H9 (cell line): ENCODE data around the gene KRT13. TPM values are rescaled to one million over a fixed set of nuclear protein-coding genes. Genes with fewer than 3 reads are reported as not detected.

Source experiments
- DNase-seq: peaks from one replicate; pipeline ENCODE4 v3.0.0-alpha.2; 2017
- H2AFZ ChIP-seq: one replicate; pipeline ENCODE4 v1.6.1; 2013; ENCODE audit warnings: mild to moderate bottlenecking, low read length, control low read depth, moderate library complexity
- H2AK5ac ChIP-seq: 2 replicates; pipeline ENCODE4 v1.6.1; 2013; ENCODE audit warnings: low read length, control low read depth, mixed read lengths; ENCODE audit not compliant: insufficient read length
- H2BK120ac ChIP-seq: one replicate; pipeline ENCODE4 v1.6.1; 2013; ENCODE audit warnings: low read depth, mild to moderate bottlenecking, low read length, control low read depth, inconsistent platforms; ENCODE audit not compliant: poor library complexity, severe bottlenecking
- H2BK12ac ChIP-seq: 2 replicates; pipeline ENCODE4 v1.6.1; 2013; ENCODE audit warnings: low read length, control low read depth, mixed read lengths, low read depth; ENCODE audit not compliant: insufficient read length
- H2BK15ac ChIP-seq: 2 replicates; pipeline ENCODE4 v1.6.1; 2013; ENCODE audit warnings: low read depth, low read length, control low read depth
- H2BK20ac ChIP-seq: one replicate; pipeline ENCODE4 v1.6.1; 2013; ENCODE audit warnings: low read depth, mild to moderate bottlenecking, low read length, control low read depth, inconsistent platforms; ENCODE audit not compliant: poor library complexity, severe bottlenecking
- H2BK5ac ChIP-seq: 2 replicates; pipeline ENCODE4 v1.6.1; 2013; ENCODE audit warnings: low read length, control low read depth, mixed read lengths; ENCODE audit not compliant: insufficient read length
- H3K14ac ChIP-seq: 2 replicates; pipeline ENCODE4 v1.6.1; 2013; ENCODE audit warnings: low read length, control low read depth; ENCODE audit not compliant: insufficient read depth
- H3K18ac ChIP-seq: 2 replicates; pipeline ENCODE4 v1.6.1; 2013; ENCODE audit warnings: low read depth, mild to moderate bottlenecking, mixed read lengths, low read length, control low read depth; ENCODE audit not compliant: insufficient read length
- H3K23ac ChIP-seq: 2 replicates; pipeline ENCODE4 v1.6.1; 2013; ENCODE audit warnings: low read length, control low read depth, mixed read lengths, low read depth; ENCODE audit not compliant: insufficient read length
- H3K23me2 ChIP-seq: 2 replicates; pipeline ENCODE4 v1.6.1; 2013; ENCODE audit warnings: low read depth, mild to moderate bottlenecking, mixed read lengths, low read length, control low read depth; ENCODE audit not compliant: insufficient read length, poor library complexity, severe bottlenecking
- H3K27ac ChIP-seq: 2 replicates; pipeline ENCODE4 v1.5.1; 2013; ENCODE audit warnings: low read length, control low read depth, mixed read lengths, low read depth; ENCODE audit not compliant: insufficient read length
- H3K27me3 ChIP-seq: 2 replicates; pipeline ENCODE4 v1.6.1; 2013; ENCODE audit warnings: low read length, control low read depth, inconsistent platforms; ENCODE audit not compliant: insufficient read depth
- H3K4ac ChIP-seq: 2 replicates; pipeline ENCODE4 v1.6.1; 2013; ENCODE audit warnings: low read depth, mild to moderate bottlenecking, control low read depth, inconsistent platforms, low read length, moderate library complexity
- H3K4me1 ChIP-seq: 2 replicates; pipeline ENCODE4 v1.6.1; 2013; ENCODE audit warnings: low read length, control low read depth, inconsistent platforms; ENCODE audit not compliant: insufficient read depth
- H3K4me2 ChIP-seq: 2 replicates; pipeline ENCODE4 v1.6.1; 2013; ENCODE audit warnings: low read length, control low read depth, mixed read lengths; ENCODE audit not compliant: insufficient read length, insufficient read depth
- H3K56ac ChIP-seq: 2 replicates; pipeline ENCODE4 v1.6.1; 2013; ENCODE audit warnings: low read depth, mild to moderate bottlenecking, mixed read lengths, low read length, control low read depth; ENCODE audit not compliant: insufficient read length
- H3K79me1 ChIP-seq: 2 replicates; pipeline ENCODE4 v1.6.1; 2013; ENCODE audit warnings: low read depth, mild to moderate bottlenecking, moderate library complexity, low read length, control low read depth, inconsistent platforms; ENCODE audit not compliant: insufficient read depth, poor library complexity, severe bottlenecking
- H3K79me2 ChIP-seq: 2 replicates; pipeline ENCODE4 v1.6.1; 2013; ENCODE audit warnings: low read length, control low read depth, inconsistent platforms; ENCODE audit not compliant: insufficient read depth
- H3K9ac ChIP-seq: 2 replicates; pipeline ENCODE4 v1.6.1; 2013; ENCODE audit warnings: low read length, control low read depth, mixed read lengths; ENCODE audit not compliant: insufficient read length; ENCODE audit errors: extremely low read depth
- H3K9me3 ChIP-seq: one replicate; pipeline ENCODE4 v1.6.1; 2013; ENCODE audit warnings: low read depth, low read length, inconsistent platforms; ENCODE audit not compliant: control insufficient read depth
- H3T11ph ChIP-seq: one replicate; pipeline ENCODE4 v1.6.1; 2013; ENCODE audit warnings: mild to moderate bottlenecking, low read length, control low read depth, inconsistent platforms
- H4K20me1 ChIP-seq: one replicate; pipeline ENCODE4 v1.6.1; 2013; ENCODE audit not compliant: control insufficient read depth, insufficient read length, insufficient read depth
- H4K5ac ChIP-seq: 2 replicates; pipeline ENCODE4 v1.6.1; 2013; ENCODE audit warnings: low read depth, mild to moderate bottlenecking, mixed read lengths, low read length, control low read depth; ENCODE audit not compliant: insufficient read length
- H4K8ac ChIP-seq: replicated peaks from 2 replicates; pipeline ENCODE4 v1.6.1; 2013; ENCODE audit warnings: low read length, control low read depth, mixed read lengths, low read depth; ENCODE audit not compliant: insufficient read length
- H4K91ac ChIP-seq: 2 replicates; pipeline ENCODE4 v1.6.1; 2013; ENCODE audit warnings: low read depth, mild to moderate bottlenecking, moderate library complexity, mixed read lengths, low read length, control low read depth; ENCODE audit not compliant: insufficient read length
- H3K27ac Mint-ChIP-seq, 3 experiments: 2 replicates in 2 of 3; 3 replicates in 1 of 3; pipeline ENCODE4 v1.8.0; 2020 to 2021; ENCODE audit warnings: mixed read lengths in 3 of 3, mild to moderate bottlenecking in 1 of 3, moderate library complexity in 1 of 3
- H3K27me3 Mint-ChIP-seq: 2 replicates; pipeline ENCODE4 v1.8.0; 2021; ENCODE audit warnings: low read depth, mild to moderate bottlenecking, moderate library complexity, mixed read lengths
- H3K36me3 Mint-ChIP-seq, 3 experiments: 2 replicates in 2 of 3; 3 replicates in 1 of 3; pipeline ENCODE4 v1.8.0; 2020 to 2021; ENCODE audit warnings: low read depth in 3 of 3, mixed read lengths in 3 of 3; ENCODE audit not compliant: insufficient read depth in 1 of 3
- H3K4me1 Mint-ChIP-seq, 2 experiments: 2 replicates each; pipeline ENCODE4 v1.8.0; 2020; ENCODE audit warnings: mixed read lengths in 2 of 2
- H3K4me3 Mint-ChIP-seq, 2 experiments: 2 replicates in 1 of 2; 3 replicates in 1 of 2; pipeline ENCODE4 v1.8.0; 2020 to 2021; ENCODE audit warnings: mild to moderate bottlenecking in 2 of 2, mixed read lengths in 2 of 2, moderate library complexity in 1 of 2
- H3K9me3 Mint-ChIP-seq, 2 experiments: 2 replicates in 1 of 2; 3 replicates in 1 of 2; pipeline ENCODE4 v1.8.0; 2020; ENCODE audit warnings: mild to moderate bottlenecking in 2 of 2, mixed read lengths in 2 of 2, moderate library complexity in 1 of 2
- WGBS: extraction: QIAGEN DNeasy Blood & Tissue Kit; methylation state at CpG from one replicate; pipeline ENCODE4 v1.1.7; 2013; ENCODE audit warnings: missing lambda C conversion rate, low lambda C conversion rate, mixed read lengths; ENCODE audit not compliant: insufficient read length; ENCODE audit errors: extremely low coverage; 5-methylcytosine and 5-hydroxymethylcytosine counted together
- total RNA-seq: library from RNA; stranded (reverse); gene quantifications from 2 replicates; pipeline ENCODE4 v1.2.1, GENCODE V29; 2021
- TF ChIP-seq, protein P1 (sequence below): fragments of 200-600 bp; sonication (generic); conservative IDR thresholded peaks from 3 replicates; pipeline ENCODE4 v1.8.0; 2021; ENCODE audit warnings: antibody characterized with exemption, mild to moderate bottlenecking

The KRT13 gene
- total RNA-seq, 1 experiment from 2014 or later, result not detected

DNA sequence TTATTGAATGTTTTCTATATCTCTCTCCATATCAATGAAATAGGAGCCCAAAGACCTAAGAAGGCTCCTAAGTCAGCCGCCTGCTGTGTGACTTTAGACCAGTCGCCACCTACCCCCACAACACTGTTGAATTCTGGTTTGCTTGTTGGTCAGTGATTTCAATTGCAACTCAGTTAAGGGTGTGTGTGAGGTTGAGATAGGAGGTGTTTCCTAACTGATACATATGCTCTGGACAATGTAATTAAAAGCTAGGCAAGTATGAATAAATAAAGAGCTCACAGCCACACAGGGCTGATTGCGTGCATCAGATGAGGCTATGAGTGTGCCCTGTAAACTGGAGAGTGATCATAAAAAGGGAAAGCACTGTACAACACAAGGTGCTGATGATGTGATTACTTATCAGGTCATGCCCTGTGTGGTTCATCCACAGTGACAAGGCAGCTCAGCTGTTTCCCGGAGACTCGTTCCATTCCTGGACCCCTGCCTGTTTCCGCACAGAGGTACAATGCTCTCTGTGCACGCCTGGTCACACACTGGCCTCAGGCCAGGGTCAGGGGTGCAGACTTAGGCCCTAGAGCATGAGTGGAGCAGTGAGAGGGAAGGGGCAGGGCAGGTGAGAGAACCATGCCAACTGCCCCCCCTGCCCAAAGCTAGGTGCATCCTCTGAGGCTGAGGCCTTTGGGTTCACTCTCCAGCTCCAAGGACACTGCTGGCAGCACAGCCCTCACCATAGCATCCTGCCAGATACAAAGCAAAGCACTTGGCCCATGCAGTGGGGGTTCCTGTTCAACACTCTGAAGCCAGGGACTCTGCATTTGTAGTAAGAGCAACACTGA is 21.2 kb downstream of the KRT13 start:
- no peaks in the 10 kb centered on the region for H3K9me3 Mint-ChIP-seq
- Histone ChIP-seq H3K23me2 (peaks cover 3% of the 10 kb centered on the region), H4K8ac (no peak overlapping the region), H3K27me3 (no peaks in the 10 kb centered on the region), H3T11ph (no peak overlapping the region), H3K4me1 (no peaks in the 10 kb centered on the region), H3K4ac (no peak overlapping the region), H3K79me1 (no peaks in the 10 kb centered on the region), H3K9ac (no peak overlapping the region), H3K18ac (no peak overlapping the region), H3K79me2 (no peaks in the 10 kb centered on the region), H3K23ac (no peak overlapping the region), H4K91ac (no peak overlapping the region), H2BK15ac (no peak overlapping the region), H2AK5ac (no peak overlapping the region), H2AFZ (no peak overlapping the region), H2BK5ac (no peak overlapping the region), H3K56ac (no peak overlapping the region), H3K14ac (no peak overlapping the region), H2BK120ac (no peak overlapping the region), H4K20me1 (no peaks in the 10 kb centered on the region), H3K9me3 (no peaks in the 10 kb centered on the region), H2BK12ac (no peak overlapping the region), H3K27ac (no peak overlapping the region), H4K5ac (no peak overlapping the region), H3K4me2 (no peak overlapping the region), H2BK20ac (no peak overlapping the region)
- H3K4me3 Mint-ChIP-seq, result no peak overlapping the region
- H3K4me1 Mint-ChIP-seq, result peaks cover 1 to 10% of the 10 kb centered on the region in 2 experiments
- peaks cover 20% of the 10 kb centered on the region for H3K27me3 Mint-ChIP-seq
- TF ChIP-seq, protein P1, sequence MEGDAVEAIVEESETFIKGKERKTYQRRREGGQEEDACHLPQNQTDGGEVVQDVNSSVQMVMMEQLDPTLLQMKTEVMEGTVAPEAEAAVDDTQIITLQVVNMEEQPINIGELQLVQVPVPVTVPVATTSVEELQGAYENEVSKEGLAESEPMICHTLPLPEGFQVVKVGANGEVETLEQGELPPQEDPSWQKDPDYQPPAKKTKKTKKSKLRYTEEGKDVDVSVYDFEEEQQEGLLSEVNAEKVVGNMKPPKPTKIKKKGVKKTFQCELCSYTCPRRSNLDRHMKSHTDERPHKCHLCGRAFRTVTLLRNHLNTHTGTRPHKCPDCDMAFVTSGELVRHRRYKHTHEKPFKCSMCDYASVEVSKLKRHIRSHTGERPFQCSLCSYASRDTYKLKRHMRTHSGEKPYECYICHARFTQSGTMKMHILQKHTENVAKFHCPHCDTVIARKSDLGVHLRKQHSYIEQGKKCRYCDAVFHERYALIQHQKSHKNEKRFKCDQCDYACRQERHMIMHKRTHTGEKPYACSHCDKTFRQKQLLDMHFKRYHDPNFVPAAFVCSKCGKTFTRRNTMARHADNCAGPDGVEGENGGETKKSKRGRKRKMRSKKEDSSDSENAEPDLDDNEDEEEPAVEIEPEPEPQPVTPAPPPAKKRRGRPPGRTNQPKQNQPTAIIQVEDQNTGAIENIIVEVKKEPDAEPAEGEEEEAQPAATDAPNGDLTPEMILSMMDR, result no peak
- no peaks in the 10 kb centered on the region for H3K36me3 Mint-ChIP-seq
- H3K27ac Mint-ChIP-seq, result no peak overlapping the region
- WGBS, result no CpG with 5 or more reads among the region's 7 CpGs
- DNase-seq, result no peak
